SIG-M5 treated with dmso at 0.1 percent for 504 hours (cell line): Measurements from ENCODE around the gene MMP14.
"Not testable (repeated sequence)": the region's sequence is repeated elsewhere in the genome, so short reads cannot be mapped to it uniquely, and the experiment has no call there.

Source experiments
- DNase-seq: peaks from one replicate; lab custom pipeline; 2025; ENCODE audit not compliant: unreplicated experiment; lab: John Stamatoyannopoulos, UW

MMP14 gene

DNA sequence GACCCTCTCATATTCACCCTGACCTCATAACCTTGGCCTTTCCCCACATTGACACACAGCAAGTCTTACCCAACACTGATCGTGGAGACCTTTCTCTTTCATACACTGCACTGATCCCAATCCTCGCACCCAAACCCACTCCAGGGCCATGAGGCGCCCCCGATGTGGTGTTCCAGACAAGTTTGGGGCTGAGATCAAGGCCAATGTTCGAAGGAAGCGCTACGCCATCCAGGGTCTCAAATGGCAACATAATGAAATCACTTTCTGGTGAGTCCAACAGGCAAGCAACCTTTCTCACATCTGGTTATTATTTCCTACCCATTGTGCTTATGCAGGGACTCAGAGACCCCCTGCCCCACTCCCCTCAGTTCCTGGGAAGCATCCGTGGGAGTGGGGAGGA, 5.4 kb downstream of the MMP14 start:
- no peak for DNase-seq

- no peak for DNase-seq
Observed at GRCh38 chr14:22842211-22843122, 6.1 kb downstream of the MMP14 start.

GRCh38 chr14:22843123-22843925, 6.9 kb downstream of the MMP14 start:
- DNase-seq = no peak

DNA sequence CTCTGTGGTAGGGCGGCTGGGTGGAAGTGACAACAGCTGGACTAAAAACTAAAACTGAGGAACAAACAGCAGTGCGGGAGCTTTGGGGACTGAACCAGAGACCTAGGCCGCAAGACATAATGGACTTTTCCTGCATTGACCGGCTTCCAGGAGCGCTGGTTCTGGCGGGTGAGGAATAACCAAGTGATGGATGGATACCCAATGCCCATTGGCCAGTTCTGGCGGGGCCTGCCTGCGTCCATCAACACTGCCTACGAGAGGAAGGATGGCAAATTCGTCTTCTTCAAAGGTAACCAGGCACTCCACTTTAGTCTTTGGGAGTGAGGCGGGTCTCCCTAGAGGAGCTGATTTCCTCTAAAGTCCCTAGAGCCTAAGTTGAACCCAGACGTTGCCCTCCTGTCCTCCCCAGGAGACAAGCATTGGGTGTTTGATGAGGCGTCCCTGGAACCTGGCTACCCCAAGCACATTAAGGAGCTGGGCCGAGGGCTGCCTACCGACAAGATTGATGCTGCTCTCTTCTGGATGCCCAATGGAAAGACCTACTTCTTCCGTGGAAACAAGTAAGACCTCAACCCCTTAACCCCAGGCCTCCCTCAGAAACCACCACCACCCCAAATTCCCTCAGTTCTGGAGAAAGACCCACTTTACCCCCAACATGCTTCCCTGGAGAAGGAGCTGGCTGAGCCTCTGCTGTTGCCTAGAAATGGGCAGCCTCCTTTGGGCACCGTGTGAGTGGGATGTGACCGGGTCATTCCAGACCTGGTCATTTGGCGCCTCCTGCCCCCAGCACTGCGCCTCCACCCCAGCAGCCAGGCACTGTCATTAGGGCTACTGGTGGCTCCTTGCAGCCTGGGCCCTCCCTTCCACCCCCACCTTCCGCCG, 8.1 kb downstream of the MMP14 start:
- DNase-seq = no peak

DNA sequence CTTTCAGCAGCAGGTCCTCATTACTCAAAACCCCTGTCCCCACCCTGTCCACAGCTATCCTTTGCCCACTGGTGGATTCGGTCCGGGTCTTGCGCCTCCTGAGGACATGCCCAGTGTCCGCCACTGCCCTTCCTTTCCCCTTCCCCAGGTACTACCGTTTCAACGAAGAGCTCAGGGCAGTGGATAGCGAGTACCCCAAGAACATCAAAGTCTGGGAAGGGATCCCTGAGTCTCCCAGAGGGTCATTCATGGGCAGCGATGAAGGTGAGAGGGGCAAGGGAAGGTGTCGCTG, 8.7 kb downstream of the MMP14 start:
- no peak for DNase-seq

GRCh38 chr14:22845821-22846625, 9.6 kb downstream of the MMP14 start:
- DNase-seq = no peak

DNA sequence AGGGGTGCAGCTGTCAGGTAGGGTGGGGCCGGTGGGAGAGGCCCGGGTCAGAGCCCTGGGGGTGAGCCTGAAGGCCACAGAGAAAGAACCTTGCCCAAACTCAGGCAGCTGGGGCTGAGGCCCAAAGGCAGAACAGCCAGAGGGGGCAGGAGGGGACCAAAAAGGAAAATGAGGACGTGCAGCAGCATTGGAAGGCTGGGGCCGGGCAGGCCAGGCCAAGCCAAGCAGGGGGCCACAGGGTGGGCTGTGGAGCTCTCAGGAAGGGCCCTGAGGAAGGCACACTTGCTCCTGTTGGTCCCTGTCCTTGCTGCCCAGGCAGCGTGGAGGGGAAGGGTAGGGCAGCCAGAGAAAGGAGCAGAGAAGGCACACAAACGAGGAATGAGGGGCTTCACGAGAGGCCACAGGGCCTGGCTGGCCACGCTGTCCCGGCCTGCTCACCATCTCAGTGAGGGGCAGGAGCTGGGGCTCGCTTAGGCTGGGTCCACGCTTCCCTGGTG, 10.5 kb downstream of the MMP14 start:
- DNase-seq = no peak

GRCh38 chr14:22847661-22848341, 11.4 kb downstream of the MMP14 start:
- no peak for DNase-seq

DNA sequence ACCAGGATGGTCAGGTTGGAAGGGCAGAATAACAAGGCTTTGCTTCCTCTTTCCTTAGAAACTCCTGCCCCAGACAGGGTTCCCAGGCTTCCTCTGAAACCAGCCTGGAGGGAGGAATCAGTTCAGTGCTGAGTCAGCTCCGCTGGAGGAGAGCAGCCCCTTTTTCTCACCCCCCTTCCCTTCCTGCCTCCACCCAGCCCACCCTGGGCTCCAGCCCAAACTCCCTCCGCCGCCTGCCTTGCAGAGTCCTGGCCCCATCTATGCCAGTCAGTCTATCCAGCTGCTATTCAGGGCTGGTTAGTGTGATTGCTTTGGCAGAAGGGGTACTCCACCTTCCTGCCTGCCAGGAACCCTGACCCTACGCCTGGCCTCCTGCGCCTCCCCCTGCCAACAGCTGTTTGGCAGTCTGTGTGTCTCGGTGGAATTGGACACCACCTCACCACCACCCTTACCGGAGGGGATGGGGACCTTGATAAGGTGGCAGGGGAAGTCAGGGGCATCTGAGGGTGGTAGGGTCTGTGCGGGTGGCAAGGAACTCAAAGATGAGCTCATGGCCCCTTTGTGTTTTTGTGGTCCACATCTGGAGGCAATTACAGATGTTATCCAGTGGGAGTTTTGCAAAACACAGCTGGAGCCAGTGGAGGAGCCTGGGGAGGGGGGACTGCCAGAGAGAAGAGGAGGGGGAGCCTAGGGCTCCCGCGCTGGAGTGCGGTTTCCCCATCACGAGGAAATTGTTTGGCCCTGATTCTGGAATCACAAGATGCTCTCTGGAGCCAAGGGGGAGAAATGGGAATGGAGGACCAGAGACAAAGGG, 12.2 kb downstream of the MMP14 start:
- DNase-seq = no peak

GRCh38 chr14:22849212-22849819, 12.9 kb downstream of the MMP14 start:
- DNase-seq = no peak

DNA sequence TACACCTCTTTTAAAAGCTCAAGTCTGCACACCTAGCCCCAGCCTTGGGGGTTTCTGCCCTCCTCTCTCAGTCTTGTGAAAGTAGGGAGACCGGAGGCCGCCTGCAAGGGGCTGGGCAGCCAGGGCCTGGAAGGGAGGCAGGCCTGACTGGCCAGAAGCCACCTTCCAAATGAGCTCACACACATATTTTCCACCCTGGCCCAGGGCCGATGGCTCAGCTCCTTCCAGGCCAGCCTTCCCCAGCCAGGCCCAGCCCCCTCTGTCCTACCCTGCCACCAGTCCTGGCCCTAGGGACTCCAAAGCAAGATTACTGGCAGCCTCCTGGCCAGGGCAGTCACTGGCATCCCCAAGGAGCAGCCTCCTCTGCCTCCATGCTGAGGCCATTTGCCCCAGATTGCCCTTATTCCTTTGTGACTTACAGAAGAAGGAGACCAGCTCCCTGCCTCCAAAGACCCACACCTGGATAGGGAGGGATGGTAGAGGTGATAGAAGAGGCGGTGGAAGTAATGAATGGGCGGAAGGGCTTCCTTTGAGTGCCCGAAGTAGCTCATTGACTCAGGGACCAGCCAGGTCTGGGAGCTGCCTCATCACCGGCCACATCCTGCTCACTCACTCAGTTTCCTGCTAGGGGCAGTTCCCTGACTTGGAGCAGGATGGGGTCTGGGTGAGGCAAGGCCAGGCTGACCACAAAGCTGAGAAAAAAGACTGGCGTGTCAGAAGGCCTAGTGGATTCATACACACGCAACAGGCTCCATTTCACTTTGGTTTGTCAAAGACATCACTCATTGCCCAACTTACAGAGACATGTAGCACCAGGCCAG, 14.8 kb downstream of the MMP14 start:
- DNase-seq = peak; percentile 72

GRCh38 chr14:22852178-22852577, 15.8 kb downstream of the MMP14 start:
- not testable (repeated sequence) for DNase-seq

- DNase-seq = no peak
Observed at GRCh38 chr14:22852599-22852939, 16.2 kb downstream of the MMP14 start.

- DNase-seq = peak; percentile 77
Observed at GRCh38 chr14:22852940-22853767, 16.8 kb downstream of the MMP14 start.

DNA sequence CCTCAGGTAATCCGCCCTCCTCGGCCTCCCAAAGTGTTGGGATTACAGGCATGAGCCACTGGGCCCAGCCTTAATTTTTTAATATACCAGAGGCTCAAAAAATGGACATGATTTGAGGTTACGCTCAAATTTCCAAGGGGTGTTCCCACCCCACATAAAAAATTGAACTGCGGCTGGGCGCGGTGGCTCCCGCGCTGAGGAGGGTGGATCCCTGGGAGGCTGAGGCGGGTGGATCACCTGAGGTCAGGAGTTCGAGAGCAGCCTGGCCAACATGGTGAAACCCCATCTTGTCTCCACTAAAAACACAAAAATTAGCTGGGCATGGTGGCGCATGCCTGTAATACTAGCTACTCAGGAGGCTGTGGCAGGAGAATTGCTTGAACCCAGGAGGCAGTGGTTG, 17.9 kb downstream of the MMP14 start:
- not testable (repeated sequence) for DNase-seq

DNA sequence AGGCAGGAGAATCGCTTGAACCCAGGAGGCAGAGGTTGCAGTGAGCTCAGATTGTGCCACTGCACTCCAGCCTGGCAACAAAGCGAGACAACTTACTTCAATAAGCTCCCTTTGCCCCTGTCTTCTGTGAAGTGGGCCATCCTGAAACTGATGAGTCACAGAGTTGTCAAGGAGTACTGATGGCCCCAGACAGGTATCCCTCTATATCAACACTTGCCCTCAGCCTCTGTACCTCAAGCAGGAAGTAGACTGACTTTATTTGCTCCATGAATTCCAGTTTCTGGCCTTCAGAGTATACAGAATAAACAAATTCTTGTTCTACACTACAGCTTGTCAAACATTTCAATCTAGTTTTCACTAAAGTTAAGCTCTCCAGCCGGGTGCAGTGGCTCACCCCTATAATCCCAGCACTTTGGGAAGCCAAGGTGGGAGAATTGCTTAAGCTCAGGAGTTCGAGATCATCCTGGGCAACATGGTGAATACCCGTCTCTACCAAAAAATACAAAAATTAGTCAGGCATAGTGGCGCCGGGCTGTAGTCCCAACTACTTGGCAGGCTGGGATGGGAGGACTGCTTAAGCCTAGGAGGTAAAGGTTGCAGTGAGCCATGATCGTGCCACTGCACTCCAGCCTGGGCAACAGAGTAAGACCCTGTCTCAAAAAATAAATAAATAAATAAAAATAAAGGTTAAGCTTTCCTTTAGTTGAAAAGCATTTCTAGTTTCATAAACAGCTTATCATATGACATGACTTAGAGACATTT, 18.8 kb downstream of the MMP14 start:
- no peak for DNase-seq
